Natural killer cell (primary cell): Measurements from ENCODE around the gene DEPP1. TPM values are rescaled to one million over a fixed set of nuclear protein-coding genes. Genes with fewer than 3 reads are reported as not detected.
A peak's percentile ranks its signal among the peaks of the same experiment; 100 is the strongest.

Experiments used
- ATAC-seq, 3 donors: fragments of 150-1000 bp in 2 of 3; fragments of 200-7000 bp in 1 of 3; cut with Tn5 transposase; 1 replicate in 1 of 3; 2 replicates in 2 of 3; pipeline ENCODE4 v1.10.0; 2021; ENCODE audit warnings: mild to moderate bottlenecking in 2 of 3, moderate library complexity in 2 of 3
- DNase-seq, 2 donors: peaks; one replicate each; pipeline versions ENCODE4 v3.0.0 to v3.0.0-alpha.2; 2013 to 2021; ENCODE audit warnings: mixed read lengths in 1 of 2
- H3K27ac ChIP-seq: one replicate; pipeline ENCODE4 v1.5.1; 2013; ENCODE audit warnings: mild to moderate bottlenecking, low read length
- H3K27me3 ChIP-seq: one replicate; pipeline ENCODE4 v1.6.1; 2013; ENCODE audit warnings: low read length; ENCODE audit not compliant: control insufficient read depth, insufficient read depth
- H3K36me3 ChIP-seq: one replicate; pipeline ENCODE4 v1.6.1; 2013; ENCODE audit warnings: low read length; ENCODE audit not compliant: control insufficient read depth, insufficient read depth
- H3K4me1 ChIP-seq: one replicate; pipeline ENCODE4 v1.6.1; 2013; ENCODE audit warnings: low read length; ENCODE audit not compliant: control insufficient read depth, insufficient read depth
- H3K4me3 ChIP-seq: one replicate; pipeline ENCODE4 v1.5.1; 2013; ENCODE audit warnings: low read length
- H3K9me3 ChIP-seq: one replicate; pipeline ENCODE4 v1.6.1; 2013; ENCODE audit warnings: low read length; ENCODE audit not compliant: control insufficient read depth, insufficient read depth
- H3K27ac Mint-ChIP-seq, 2 donors: one replicate each; pipeline ENCODE4 v1.8.0; 2022; ENCODE audit warnings: mild to moderate bottlenecking in 2 of 2, mixed read lengths in 2 of 2, moderate library complexity in 1 of 2
- H3K27me3 Mint-ChIP-seq, 2 donors: one replicate each; pipeline ENCODE4 v1.8.0; 2022; ENCODE audit warnings: low read depth in 2 of 2, mixed read lengths in 2 of 2
- H3K36me3 Mint-ChIP-seq: one replicate; pipeline ENCODE4 v1.8.0; 2022; ENCODE audit warnings: mixed read lengths
- H3K4me1 Mint-ChIP-seq, 2 donors: one replicate each; pipeline ENCODE4 v1.8.0; 2022; ENCODE audit warnings: mixed read lengths in 2 of 2
- H3K4me3 Mint-ChIP-seq: one replicate; pipeline ENCODE4 v1.8.0; 2022; ENCODE audit warnings: mild to moderate bottlenecking, moderate library complexity, mixed read lengths
- H3K9me3 Mint-ChIP-seq, 2 donors: one replicate each; pipeline ENCODE4 v1.8.0; 2022; ENCODE audit warnings: mixed read lengths in 2 of 2
- CTCF ChIP-seq: fragments of 200-600 bp; IDR thresholded peaks from one replicate; pipeline ENCODE4 v1.8.0; 2022; ENCODE audit warnings: antibody characterized with exemption
- WGBS: methylation state at CpG from one replicate; pipeline ENCODE4 v1.1.7; 2013; ENCODE audit warnings: missing lambda C conversion rate; ENCODE audit not compliant: insufficient coverage; 5-methylcytosine and 5-hydroxymethylcytosine counted together
- intact Hi-C: fragments of 100-400 bp; cut with micrococcal nuclease; formaldehyde crosslinking; loops from one replicate; pipeline ENCODE4 v1.14.2; 2022
- total RNA-seq, 4 donors: library from RNA; stranded (reverse); fragments of 120-200 nt in 1 of 4; gene quantifications; one replicate each; pipeline versions ENCODE4 v1.2.3 to v1.2.4, GENCODE V29; 2013 to 2022

The DEPP1 gene
- total RNA-seq, 3 donors from 2014 or later (not counting 1 experiment from before 2014, with no cell fraction given) = not detected

GRCh38 chr10:45004661-45005060, 26.1 kb upstream of the DEPP1 start:
- peaks cover 7% of the 10 kb centered on the region for H3K9me3 ChIP-seq
- no peak overlapping the region for H3K4me3 ChIP-seq
- Mint-ChIP-seq H3K36me3 (peaks cover 20% of the 10 kb centered on the region), H3K27ac (peak overlapping the region; percentile 81 to 88), H3K27me3 (no peaks in the 10 kb centered on the region), H3K4me3 (no peak overlapping the region), H3K4me1 (peaks cover 52 to 55% of the 10 kb centered on the region in 2 donors), H3K9me3 (no peaks in the 10 kb centered on the region)
- H3K27ac ChIP-seq = no peak overlapping the region
- DNase-seq (no peak), ATAC-seq (no peak)
- intact Hi-C loops = loop anchor here (5.0 to 10.0 kb wide), 4 partner anchors 73 to 580 kb away; no protein-coding TSS in a partner anchor
- 95% methylated on average over 3 of the region's 3 CpGs for WGBS
- no peak for TF ChIP-seq CTCF
- H3K4me1 ChIP-seq = peaks cover 12% of the 10 kb centered on the region
- H3K27me3 ChIP-seq = no peaks in the 10 kb centered on the region
- H3K36me3 ChIP-seq = peaks cover 25% of the 10 kb centered on the region

- ATAC-seq (no peak), DNase-seq (no peak)
- no peak overlapping the region for H3K4me3 ChIP-seq
- no peak for TF ChIP-seq CTCF
- Mint-ChIP-seq H3K9me3 (no peaks in the 10 kb centered on the region), H3K36me3 (peaks cover 20% of the 10 kb centered on the region), H3K27ac (peak overlapping the region; percentile 81 to 88), H3K4me3 (peak overlapping the region; percentile 81), H3K4me1 (peaks cover 54 to 59% of the 10 kb centered on the region in 2 donors), H3K27me3 (no peaks in the 10 kb centered on the region)
- whole genome bisulfite sequencing = 77% methylated on average over 9 of the region's 10 CpGs
- H3K36me3 ChIP-seq = peaks cover 25% of the 10 kb centered on the region
- intact Hi-C loops = loop anchor here (5.0 to 10.0 kb wide), 4 partner anchors 74 to 581 kb away; no protein-coding TSS in a partner anchor
- peaks cover 12% of the 10 kb centered on the region for H3K4me1 ChIP-seq
- peaks cover 7% of the 10 kb centered on the region for H3K9me3 ChIP-seq
- H3K27ac ChIP-seq = peak overlapping the region; percentile 3
- H3K27me3 ChIP-seq = no peaks in the 10 kb centered on the region
Measured at GRCh38 chr10:45003432-45004000, 24.9 kb upstream of the DEPP1 start.

- ATAC-seq = peak; percentile 70 to 76 (median 72)
- Mint-ChIP-seq H3K27me3 (no peaks in the 10 kb centered on the region), H3K4me1 (peaks cover 54 to 59% of the 10 kb centered on the region in 2 donors), H3K36me3 (peaks cover 20% of the 10 kb centered on the region), H3K9me3 (no peaks in the 10 kb centered on the region), H3K4me3 (peak overlapping the region; percentile 87), H3K27ac (peak overlapping the region; percentile 81 to 88)
- H3K4me1 ChIP-seq = peaks cover 15% of the 10 kb centered on the region
- H3K4me3 ChIP-seq = peak overlapping the region; percentile 42
- no peak for TF ChIP-seq CTCF
- H3K9me3 ChIP-seq = peaks cover 7% of the 10 kb centered on the region
- 2% methylated on average over 10 of the region's 13 CpGs for WGBS
- DNase-seq = peak; percentile 54 to 70
- intact Hi-C loops = loop anchor here (2.0 to 10.0 kb wide), 5 partner anchors 33 to 583 kb away; no protein-coding TSS in a partner anchor
- H3K27ac ChIP-seq = peak overlapping the region; percentile 63
- peaks cover 25% of the 10 kb centered on the region for H3K36me3 ChIP-seq
- H3K27me3 ChIP-seq = no peaks in the 10 kb centered on the region
Measured at GRCh38 chr10:45001381-45002148, 23.0 kb upstream of the DEPP1 start.
